ENCODE measurements around the gene ALAS1. TPM values are rescaled to one million over a fixed set of nuclear protein-coding genes. Genes with fewer than 3 reads are reported as not detected.

Gene ALAS1
- total RNA-seq, 1 donor from 2014 or later: 123 TPM

DNA sequence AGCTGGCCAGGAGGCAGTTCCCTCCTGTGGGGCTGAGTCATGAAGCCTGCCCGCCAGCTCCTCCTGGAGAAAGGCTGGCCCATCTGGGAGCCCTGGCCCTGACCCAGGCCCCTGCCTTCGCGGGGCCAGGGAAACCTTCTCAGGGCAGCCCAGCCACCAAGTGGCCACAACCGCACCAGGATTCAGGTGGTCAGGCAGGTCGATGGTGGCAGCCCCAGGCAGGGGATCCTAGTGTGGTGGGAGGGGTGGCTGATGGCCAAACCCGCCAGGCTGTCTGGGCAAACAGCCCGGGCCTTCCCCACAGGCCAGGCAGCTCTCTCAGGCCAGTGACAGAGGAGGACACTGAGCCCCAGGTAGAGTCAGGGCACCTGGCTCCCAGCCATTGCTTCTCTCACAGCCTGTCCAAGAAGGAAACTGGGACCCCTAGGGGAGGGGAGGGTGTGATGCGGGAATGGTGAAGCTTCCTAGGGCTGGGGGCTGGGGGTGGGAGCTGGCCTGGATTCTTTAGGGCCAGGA lies 39.8 kb downstream of the ALAS1 start:
- DNase-seq (ENCODE audit: low spot score): no peak
- peak overlapping the region; percentile 96 for H3K4me3 Mint-ChIP-seq (ENCODE audit: low read depth)
- peaks cover 47% of the 10 kb centered on the region for H3K4me1 Mint-ChIP-seq (ENCODE audit: low read depth)
- H3K9me3 Mint-ChIP-seq: no peaks in the 10 kb centered on the region
- no peaks in the 10 kb centered on the region for H3K27me3 Mint-ChIP-seq (ENCODE audit: low read depth)
- intact Hi-C loops (cut with micrococcal nuclease): loop anchor here (1.0 kb wide), 1 partner anchor 9 kb away; no protein-coding TSS in a partner anchor
- H3K27ac Mint-ChIP-seq: peak overlapping the region; percentile 86
- H3K36me3 Mint-ChIP-seq (ENCODE audit: low read depth): peaks cover 42% of the 10 kb centered on the region

DNA sequence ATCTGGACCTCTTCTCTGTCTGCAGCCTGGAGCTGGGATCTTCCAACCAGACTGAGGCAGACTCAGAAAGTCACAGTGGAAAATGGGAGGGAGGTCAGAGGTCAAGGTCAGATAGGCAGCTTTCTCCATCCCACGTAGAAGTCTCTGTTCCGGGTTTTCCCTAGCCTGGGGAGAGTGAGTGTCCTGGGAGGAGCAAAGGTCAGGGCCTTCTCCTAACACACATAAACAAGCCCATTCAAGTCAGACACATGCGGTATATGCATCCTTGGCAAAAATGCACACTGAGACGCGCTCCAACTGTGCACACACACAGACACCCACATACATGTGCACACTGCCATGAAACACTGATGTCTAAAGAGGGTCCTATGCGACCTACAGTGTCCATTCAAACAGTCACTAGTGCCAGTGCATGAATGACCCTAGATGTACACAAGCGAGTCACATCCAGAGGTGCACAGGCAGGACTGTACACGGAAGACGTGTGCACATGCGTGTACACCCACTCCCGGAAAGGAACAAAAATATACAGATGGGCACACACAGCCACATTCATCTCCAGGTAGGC lies 40.3 kb downstream of the ALAS1 start:
- H3K4me3 Mint-ChIP-seq (ENCODE audit: low read depth): peak overlapping the region; percentile 96
- H3K27me3 Mint-ChIP-seq (ENCODE audit: low read depth): no peaks in the 10 kb centered on the region
- H3K9me3 Mint-ChIP-seq: no peaks in the 10 kb centered on the region
- H3K27ac Mint-ChIP-seq: peak overlapping the region; percentile 86
- peaks cover 41% of the 10 kb centered on the region for H3K36me3 Mint-ChIP-seq (ENCODE audit: low read depth)
- intact Hi-C loops (cut with micrococcal nuclease): loop anchor here (1.0 kb wide), 1 partner anchor 8 kb away; no protein-coding TSS in a partner anchor
- no peak for DNase-seq (ENCODE audit: low spot score)
- H3K4me1 Mint-ChIP-seq (ENCODE audit: low read depth): peaks cover 47% of the 10 kb centered on the region

DNA sequence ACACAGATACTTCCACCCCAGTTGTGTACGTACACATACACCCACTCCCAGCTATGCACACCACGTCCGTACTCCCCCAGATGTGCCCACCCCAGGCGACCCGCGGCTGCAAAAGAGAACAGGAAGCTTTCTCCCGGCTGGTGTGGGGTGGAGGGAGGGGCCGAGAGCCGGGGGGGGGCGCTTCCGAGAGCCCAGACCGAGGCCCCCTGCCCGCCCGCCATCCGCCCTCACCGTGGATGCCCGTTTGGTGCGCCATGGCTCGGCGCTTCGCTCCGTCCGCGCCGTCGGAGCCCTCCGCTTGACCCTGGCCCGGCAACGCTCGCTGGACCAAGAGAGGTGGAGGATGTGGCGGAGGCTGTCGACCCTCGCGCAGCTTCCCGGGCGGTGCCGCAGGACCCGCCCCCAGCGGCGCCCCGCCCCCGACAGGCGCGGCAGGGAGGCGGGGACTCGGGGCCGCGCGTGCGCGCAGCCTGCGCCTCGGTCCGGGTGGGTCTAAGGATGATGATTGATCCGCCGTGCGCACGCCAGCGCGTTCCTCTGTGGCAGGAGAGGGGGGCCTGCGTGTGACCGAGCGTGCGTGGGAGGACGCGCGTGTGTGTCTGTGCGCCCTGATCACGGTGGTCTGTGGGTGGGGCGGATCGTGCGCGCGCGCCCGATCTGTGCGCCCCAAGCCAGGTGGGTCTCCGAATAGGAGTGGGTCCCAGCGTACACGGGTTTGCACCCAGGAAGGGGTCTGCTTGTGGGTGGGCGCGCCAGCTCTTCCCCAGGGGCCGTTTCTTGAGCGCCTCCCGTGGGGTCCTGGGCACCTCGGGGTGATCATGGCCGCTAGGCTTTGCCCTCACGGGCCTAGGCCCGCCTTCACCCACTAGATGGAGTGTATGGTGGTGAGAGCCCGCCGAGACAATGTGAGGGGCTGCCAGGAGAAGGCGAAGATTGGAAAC lies 41.1 kb downstream of the ALAS1 start, which contains the start of gene TWF2:
TSS of gene TWF2 (minus strand) at position 398 of the 941 bp plus-strand sequence. CDS start at position 256, 142 bp downstream.
- Mint-ChIP-seq H3K4me1 (ENCODE audit: low read depth) (peaks cover 51% of the 10 kb centered on the region), H3K4me3 (ENCODE audit: low read depth) (peak within 1 kb of the TSS; percentile 96), H3K9me3 (no peaks in the 10 kb centered on the region), H3K27ac (peak within 1 kb of the TSS; percentile 99), H3K27me3 (ENCODE audit: low read depth) (no peaks in the 10 kb centered on the region), H3K36me3 (ENCODE audit: low read depth) (peaks cover 40% of the 10 kb centered on the region)
- DNase-seq (ENCODE audit: low spot score): peak; percentile 83
- intact Hi-C loops (cut with micrococcal nuclease): loop anchor here (1.0 kb wide), 2 partner anchors 7 to 39 kb away; partner anchors contain the start of gene WDR82

DNA sequence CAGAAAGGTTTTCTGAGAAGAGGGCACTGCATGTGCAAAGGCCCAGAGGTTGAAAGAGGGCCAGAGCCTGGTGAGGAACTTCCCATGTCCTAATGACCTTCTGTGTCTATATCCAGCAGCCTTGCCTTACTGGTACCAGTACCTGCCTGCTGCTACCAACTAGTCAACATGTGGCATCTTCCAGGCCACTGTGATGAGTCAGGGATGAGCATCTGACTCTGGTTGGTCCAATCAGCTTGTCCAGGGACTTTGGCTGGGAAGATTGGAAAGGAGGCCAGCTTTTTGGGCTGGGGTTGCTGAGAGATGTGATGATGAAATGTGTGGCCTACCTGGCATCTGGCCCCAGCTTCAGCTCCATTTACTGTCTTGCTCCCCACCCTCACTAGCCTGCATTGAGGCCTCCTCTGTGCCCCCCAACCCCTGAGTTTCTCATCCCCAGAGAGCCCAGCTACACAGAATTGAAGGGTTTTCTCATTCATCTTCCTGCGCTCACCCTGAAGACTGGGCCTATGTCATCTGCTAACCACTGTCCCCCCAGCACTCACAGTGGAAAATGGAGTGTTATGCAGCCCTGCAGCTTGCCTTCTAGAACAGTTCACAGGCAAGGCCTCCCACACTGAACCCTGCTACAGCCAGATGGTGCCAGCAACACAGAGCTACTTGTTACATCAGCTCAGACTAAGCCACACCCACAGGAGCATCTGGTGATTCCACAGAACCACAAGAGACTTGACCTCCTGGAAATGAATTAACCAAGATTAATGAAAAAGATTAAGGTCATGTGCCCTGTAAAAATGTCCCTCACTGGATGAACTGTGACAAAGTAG lies 42.3 kb downstream of the ALAS1 start:
- peak overlapping the region; percentile 96 for H3K4me3 Mint-ChIP-seq (ENCODE audit: low read depth)
- no peaks in the 10 kb centered on the region for H3K9me3 Mint-ChIP-seq
- peak overlapping the region; percentile 99 for H3K27ac Mint-ChIP-seq
- H3K4me1 Mint-ChIP-seq (ENCODE audit: low read depth): peaks cover 61% of the 10 kb centered on the region
- intact Hi-C loops (cut with micrococcal nuclease): no loop called here
- no peaks in the 10 kb centered on the region for H3K27me3 Mint-ChIP-seq (ENCODE audit: low read depth)
- peak; percentile 57 for DNase-seq (ENCODE audit: low spot score)
- peaks cover 42% of the 10 kb centered on the region for H3K36me3 Mint-ChIP-seq (ENCODE audit: low read depth)

DNA sequence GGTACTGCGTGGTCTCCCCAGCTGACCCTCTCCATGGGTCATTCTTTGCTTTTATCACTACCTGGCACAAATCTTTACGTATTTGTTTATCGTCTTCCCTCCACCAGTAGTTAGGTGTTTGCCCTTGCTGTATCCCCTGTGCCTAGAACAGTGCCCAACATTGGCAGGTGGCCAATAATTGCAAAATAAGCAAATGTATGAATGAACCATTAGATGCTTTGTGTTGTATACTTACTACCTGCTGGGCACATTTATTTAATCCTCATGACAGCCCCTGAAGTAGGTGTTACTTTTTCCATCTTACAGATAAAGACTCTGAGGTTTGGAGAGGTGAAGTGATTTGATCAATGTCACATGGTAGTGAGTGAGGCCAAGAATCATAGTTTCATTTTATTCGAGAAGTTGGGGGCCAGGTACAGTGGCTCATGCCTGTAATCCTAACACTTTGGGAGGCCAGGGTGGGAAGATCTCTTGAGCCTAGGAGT lies 43.0 kb downstream of the ALAS1 start:
- DNase-seq (ENCODE audit: low spot score): no peak
- intact Hi-C loops (cut with micrococcal nuclease): loop anchor here (1.0 kb wide), 1 partner anchor 12 kb away; no protein-coding TSS in a partner anchor

DNA sequence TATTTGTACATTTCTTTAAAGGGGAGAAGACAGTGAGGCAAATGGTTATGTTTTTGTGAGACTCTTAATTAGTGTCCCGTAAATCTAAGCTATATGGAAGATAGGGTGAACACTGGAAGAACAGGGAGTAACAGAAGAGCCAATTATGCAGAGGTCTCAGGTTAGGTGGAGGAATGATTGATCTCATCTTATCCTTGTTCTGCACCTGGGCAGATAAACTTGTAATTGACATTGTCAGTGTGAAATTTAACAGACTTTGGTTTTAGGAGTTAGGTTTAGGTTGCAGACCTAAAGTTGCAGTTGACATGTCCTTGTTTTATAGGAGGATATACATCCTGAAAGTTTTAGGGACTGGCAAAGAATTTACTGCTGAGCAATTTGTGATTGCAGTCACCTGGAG lies 44.1 kb downstream of the ALAS1 start:
- Mint-ChIP-seq H3K9me3 (no peaks in the 10 kb centered on the region), H3K36me3 (ENCODE audit: low read depth) (peaks cover 44% of the 10 kb centered on the region), H3K27ac (peak overlapping the region; percentile 68), H3K4me3 (ENCODE audit: low read depth) (no peak overlapping the region), H3K4me1 (ENCODE audit: low read depth) (peaks cover 63% of the 10 kb centered on the region), H3K27me3 (ENCODE audit: low read depth) (no peaks in the 10 kb centered on the region)
- DNase-seq (ENCODE audit: low spot score): no peak
- intact Hi-C loops (cut with micrococcal nuclease): no loop called here

More for the DNA sequence above, 43.0 kb downstream of the ALAS1 start:
- H3K36me3 Mint-ChIP-seq (ENCODE audit: low read depth): peaks cover 36% of the 10 kb centered on the region
- H3K27ac Mint-ChIP-seq: peak overlapping the region; percentile 99
- H3K9me3 Mint-ChIP-seq: no peaks in the 10 kb centered on the region
- no peaks in the 10 kb centered on the region for H3K27me3 Mint-ChIP-seq (ENCODE audit: low read depth)
- H3K4me3 Mint-ChIP-seq (ENCODE audit: low read depth): peak overlapping the region; percentile 96
- H3K4me1 Mint-ChIP-seq (ENCODE audit: low read depth): peaks cover 61% of the 10 kb centered on the region

DNA sequence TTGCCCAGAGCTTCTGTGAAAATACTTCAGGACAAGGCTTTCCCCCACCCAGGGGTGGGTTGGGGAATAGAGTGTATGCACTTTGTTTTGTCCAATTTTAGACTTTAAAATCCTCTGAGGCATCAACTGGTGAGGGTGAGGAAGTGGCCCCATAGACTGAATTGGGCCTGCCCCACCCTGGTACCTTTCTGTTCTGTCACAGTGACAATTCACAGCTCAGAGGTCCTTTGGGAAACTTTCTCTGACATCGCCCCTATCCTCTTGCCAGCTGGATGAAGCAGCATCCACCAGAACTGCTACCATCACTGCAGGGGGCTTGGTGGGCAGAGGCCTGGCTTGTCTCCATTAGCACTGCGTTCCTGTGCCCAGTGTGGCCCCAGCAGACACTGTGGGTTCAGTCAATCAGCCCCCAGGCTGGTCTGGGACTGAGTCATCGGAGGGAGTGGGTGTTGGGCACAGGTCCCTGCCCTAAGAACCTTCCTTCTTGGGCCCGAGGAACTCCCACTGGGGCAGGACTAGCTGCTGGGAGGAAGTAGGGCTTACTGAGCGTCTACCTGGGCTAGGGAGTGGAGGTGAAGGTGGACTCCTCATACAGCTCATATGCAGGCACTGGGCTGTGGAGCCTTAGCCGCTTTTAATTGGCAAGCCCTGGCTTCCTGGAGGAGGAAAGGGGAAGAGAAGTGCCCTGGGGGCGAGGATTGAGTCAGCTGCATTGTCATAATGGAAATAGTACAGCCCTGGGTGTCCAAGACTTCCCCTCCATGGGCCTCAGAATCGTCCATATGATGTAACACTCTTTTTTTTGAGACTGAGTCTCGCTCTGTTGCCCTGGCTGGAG lies 46.0 kb downstream of the ALAS1 start:
- Mint-ChIP-seq H3K4me1 (ENCODE audit: low read depth) (peaks cover 60% of the 10 kb centered on the region), H3K9me3 (no peaks in the 10 kb centered on the region), H3K27me3 (ENCODE audit: low read depth) (no peaks in the 10 kb centered on the region), H3K36me3 (ENCODE audit: low read depth) (peaks cover 56% of the 10 kb centered on the region), H3K27ac (peak overlapping the region; percentile 88), H3K4me3 (ENCODE audit: low read depth) (peak overlapping the region; percentile 75)
- no peak for DNase-seq (ENCODE audit: low spot score)
- intact Hi-C loops (cut with micrococcal nuclease): no loop called here

DNA sequence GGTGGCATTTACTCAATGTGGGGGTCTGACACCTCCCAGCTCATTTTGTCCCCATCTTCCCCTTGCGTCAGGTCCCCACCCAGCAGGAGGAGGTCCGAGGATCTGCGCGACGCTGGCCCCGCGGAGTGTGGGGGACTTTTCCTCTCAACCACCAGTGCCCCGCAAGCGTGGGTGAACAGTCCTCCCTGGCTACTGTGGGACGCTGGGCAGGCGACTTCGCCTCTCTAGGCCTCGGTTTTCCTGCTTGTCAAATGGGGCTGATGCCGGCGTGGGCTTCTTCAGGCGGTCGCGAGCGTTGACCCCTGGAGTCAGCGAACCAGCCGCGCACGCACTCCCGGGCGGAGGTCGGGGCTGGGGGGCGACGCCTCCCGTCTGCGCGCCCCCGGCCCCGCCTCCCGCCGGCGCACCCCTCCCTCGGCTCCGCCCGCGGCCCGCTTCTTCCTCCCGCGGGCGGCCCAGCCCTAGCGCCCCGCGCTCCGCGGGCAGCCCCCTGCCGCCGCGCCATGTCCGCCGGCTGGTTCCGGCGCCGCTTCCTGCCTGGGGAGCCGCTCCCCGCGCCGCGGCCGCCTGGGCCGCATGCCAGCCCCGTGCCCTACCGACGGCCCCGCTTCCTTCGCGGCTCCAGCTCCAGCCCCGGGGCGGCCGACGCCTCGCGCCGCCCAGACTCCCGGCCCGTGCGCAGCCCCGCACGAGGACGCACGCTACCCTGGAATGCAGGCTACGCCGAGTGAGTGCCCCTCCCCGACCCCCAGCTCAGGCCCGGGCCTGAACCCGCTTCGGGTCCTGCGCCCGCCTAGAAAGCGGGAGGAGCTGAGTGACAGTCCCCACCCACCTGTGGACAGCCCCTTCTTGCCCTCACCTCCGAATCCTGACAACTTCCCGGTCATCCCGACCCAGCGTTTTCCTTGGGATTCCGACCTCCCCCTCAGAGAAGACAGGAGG lies 47.6 kb downstream of the ALAS1 start, which contains the start of gene PPM1M:
TSS of gene PPM1M (plus strand) at position 438 of the 942 bp plus-strand sequence. CDS start at position 504, 66 bp downstream.
- H3K27me3 Mint-ChIP-seq (ENCODE audit: low read depth): no peaks in the 10 kb centered on the region
- intact Hi-C loops (cut with micrococcal nuclease): loop anchor here (1.0 kb wide), 1 partner anchor 7 kb away; no protein-coding TSS in a partner anchor
- H3K36me3 Mint-ChIP-seq (ENCODE audit: low read depth): peaks cover 55% of the 10 kb centered on the region
- H3K9me3 Mint-ChIP-seq: no peaks in the 10 kb centered on the region
- peak within 1 kb of the TSS; percentile 88 for H3K27ac Mint-ChIP-seq
- peak within 1 kb of the TSS; percentile 83 for H3K4me3 Mint-ChIP-seq (ENCODE audit: low read depth)
- H3K4me1 Mint-ChIP-seq (ENCODE audit: low read depth): peaks cover 61% of the 10 kb centered on the region
- DNase-seq (ENCODE audit: low spot score): peak; percentile 61

DNA sequence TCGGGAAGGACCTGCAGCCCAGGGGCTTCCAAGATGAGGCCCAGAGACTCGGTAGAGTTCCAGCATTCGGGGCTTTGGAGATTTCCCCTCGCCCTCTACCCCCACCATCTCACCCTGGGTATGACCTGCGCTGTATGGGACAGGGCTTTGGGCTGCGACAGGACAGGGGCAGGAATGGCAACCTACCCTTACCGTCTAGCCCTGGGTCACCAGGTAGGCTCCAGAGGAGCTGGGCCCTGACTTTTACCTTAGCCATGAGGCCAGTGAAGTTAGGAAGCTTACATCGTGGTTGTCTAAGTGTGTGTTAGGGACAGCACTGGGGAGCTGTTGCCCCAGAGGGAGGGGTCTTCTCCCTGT lies 48.3 kb downstream of the ALAS1 start:
- H3K4me1 Mint-ChIP-seq (ENCODE audit: low read depth): peaks cover 55% of the 10 kb centered on the region
- H3K4me3 Mint-ChIP-seq (ENCODE audit: low read depth): peak overlapping the region; percentile 83
- no peaks in the 10 kb centered on the region for H3K9me3 Mint-ChIP-seq
- no peaks in the 10 kb centered on the region for H3K27me3 Mint-ChIP-seq (ENCODE audit: low read depth)
- no peak for DNase-seq (ENCODE audit: low spot score)
- H3K36me3 Mint-ChIP-seq (ENCODE audit: low read depth): peaks cover 53% of the 10 kb centered on the region
- intact Hi-C loops (cut with micrococcal nuclease): loop anchor here (1.0 kb wide), 1 partner anchor 8 kb away; no protein-coding TSS in a partner anchor
- peak overlapping the region; percentile 81 for H3K27ac Mint-ChIP-seq

DNA sequence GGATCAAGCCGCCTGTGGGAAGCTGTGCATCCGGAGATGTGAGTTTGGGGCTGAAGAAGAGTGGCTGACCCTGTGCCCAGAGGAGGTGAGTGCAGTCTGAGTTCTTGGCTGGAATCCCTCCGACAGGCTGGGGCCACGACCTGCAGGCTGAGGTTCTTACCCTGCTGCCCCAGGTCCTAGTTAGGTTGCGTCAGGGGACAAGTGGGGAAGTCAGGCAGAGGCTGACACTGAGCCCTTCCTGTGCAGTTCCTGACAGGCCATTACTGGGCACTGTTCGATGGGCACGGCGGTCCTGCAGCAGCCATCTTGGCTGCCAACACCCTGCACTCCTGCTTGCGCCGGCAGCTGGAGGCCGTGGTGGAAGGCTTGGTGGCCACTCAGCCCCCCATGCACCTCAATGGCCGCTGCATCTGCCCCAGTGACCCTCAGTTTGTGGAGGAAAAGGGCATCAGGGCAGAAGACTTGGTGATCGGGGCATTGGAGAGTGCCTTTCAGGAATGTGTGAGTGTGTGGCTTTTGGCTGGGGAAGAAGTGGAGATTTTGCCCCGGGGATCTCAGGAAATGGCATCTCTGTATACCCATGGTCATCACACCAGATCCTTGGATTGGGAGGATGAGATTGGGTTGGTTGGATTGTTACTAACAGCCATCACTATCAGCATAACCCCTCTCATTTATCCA lies 48.9 kb downstream of the ALAS1 start:
- H3K4me3 Mint-ChIP-seq (ENCODE audit: low read depth): peak overlapping the region; percentile 83
- no peaks in the 10 kb centered on the region for H3K9me3 Mint-ChIP-seq
- H3K36me3 Mint-ChIP-seq (ENCODE audit: low read depth): peaks cover 53% of the 10 kb centered on the region
- intact Hi-C loops (cut with micrococcal nuclease): loop anchor here (1.0 kb wide), 1 partner anchor 9 kb away; no protein-coding TSS in a partner anchor
- peaks cover 51% of the 10 kb centered on the region for H3K4me1 Mint-ChIP-seq (ENCODE audit: low read depth)
- H3K27me3 Mint-ChIP-seq (ENCODE audit: low read depth): no peaks in the 10 kb centered on the region
- no peak for DNase-seq (ENCODE audit: low spot score)
- H3K27ac Mint-ChIP-seq: peak overlapping the region; percentile 81
